Stimulated activated CD8-positive, alpha-beta memory T cell treated with anti-CD3 and anti-CD28 coated beads, Interleukin-4, amount 100 ng/mL, for 1 hour (primary cell): ENCODE measurements around the gene SIGLEC9.
"Not testable (repeated sequence)": the region's sequence is repeated elsewhere in the genome, so short reads cannot be mapped to it uniquely, and the experiment has no call there.

ENCODE experiments used
- DNase-seq, 2 donors: peaks; one replicate each; pipeline ENCODE4 v3.0.0-alpha.2; 2020; ENCODE audit warnings: low read depth in 2 of 2, low spot score in 1 of 2

The SIGLEC9 gene

GRCh38 chr19:51123381-51123800 lies 1.3 kb upstream of the SIGLEC9 start:
- DNase-seq: no peak

GRCh38 chr19:51123802-51124201 lies 904 bp upstream of the SIGLEC9 start:
- DNase-seq: no peak

GRCh38 chr19:51124216-51124615 lies 490 bp upstream of the SIGLEC9 start:
- DNase-seq: no peak

- DNase-seq: no peak
These were observed 842 bp downstream of the SIGLEC9 start for GRCh38 chr19:51125421-51126075.

- no peak for DNase-seq
These were observed 2.3 kb downstream of the SIGLEC9 start for GRCh38 chr19:51127032-51127431.

- no peak for DNase-seq
These were observed 3.0 kb downstream of the SIGLEC9 start for GRCh38 chr19:51127755-51128154.

- DNase-seq: no peak
These were observed 3.5 kb downstream of the SIGLEC9 start for GRCh38 chr19:51128227-51128626.

- DNase-seq: no peak
These were observed 5.0 kb downstream of the SIGLEC9 start for GRCh38 chr19:51129716-51130115.

- no peak for DNase-seq
These were observed 7.3 kb downstream of the SIGLEC9 start for GRCh38 chr19:51131780-51132680.

- DNase-seq: no peak
These were observed 10.3 kb downstream of the SIGLEC9 start for GRCh38 chr19:51135004-51135403.

- no peak for DNase-seq
These were observed 11.5 kb downstream of the SIGLEC9 start for GRCh38 chr19:51135986-51136762.

- DNase-seq: no peak
These were observed 12.3 kb downstream of the SIGLEC9 start for GRCh38 chr19:51136851-51137551.

GRCh38 chr19:51137792-51138425 lies 13.2 kb downstream of the SIGLEC9 start:
- DNase-seq: no peak

GRCh38 chr19:51138549-51138979 lies 13.9 kb downstream of the SIGLEC9 start:
- DNase-seq: no peak

- DNase-seq: no peak
These were observed 14.8 kb downstream of the SIGLEC9 start for GRCh38 chr19:51139299-51140014.

- no peak for DNase-seq
These were observed 15.7 kb downstream of the SIGLEC9 start for GRCh38 chr19:51140441-51140840.

GRCh38 chr19:51141181-51141580 lies 16.5 kb downstream of the SIGLEC9 start:
- no peak for DNase-seq

- DNase-seq: no peak
These were observed 17.4 kb downstream of the SIGLEC9 start, which contains the start of gene SIGLEC7 for GRCh38 chr19:51142119-51142518. Gene SIGLEC7, plus strand, starts transcription at chr19:51142301. Its CDS starts 69 bp downstream, at chr19:51142370.

- DNase-seq: not testable (repeated sequence)
These were observed 18.2 kb downstream of the SIGLEC9 start for GRCh38 chr19:51142809-51143475.
